ENCODE data around the gene LRRC1.

The LRRC1 gene

DNA sequence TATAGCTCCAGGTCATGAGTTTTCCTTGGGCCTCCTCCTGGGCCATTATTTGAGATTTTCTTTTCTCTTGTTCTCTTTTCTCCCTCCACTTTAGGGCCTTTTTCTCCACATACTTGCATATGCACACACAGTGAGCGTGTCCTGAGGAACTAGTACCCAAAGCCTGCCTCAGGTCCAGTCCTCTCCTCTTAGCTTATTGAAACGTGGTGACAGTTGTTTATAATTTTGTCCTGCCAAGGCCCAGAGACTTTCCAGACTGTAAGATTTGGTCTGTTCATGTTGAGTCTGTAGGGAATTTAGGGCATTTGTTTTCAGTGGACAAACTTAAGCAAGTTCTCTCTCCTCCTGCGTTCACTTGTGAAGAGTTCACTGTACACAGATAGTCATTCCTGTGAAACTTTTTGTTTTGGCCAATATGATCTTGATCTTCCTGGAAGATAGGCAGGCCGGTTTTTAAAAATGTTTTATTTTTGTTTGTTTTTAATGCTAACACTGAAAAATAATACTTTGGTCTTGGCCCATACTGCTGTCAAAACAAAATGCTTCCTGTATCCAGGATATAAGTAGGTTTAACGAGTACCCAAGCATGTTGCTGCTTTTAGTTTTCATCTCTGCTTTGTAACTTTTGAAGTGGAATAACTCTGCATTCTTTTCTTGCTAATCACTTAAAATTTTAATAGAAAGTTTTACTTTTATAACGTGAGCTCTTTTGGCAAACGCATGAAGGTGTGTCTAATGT is 20.7 kb downstream of the LRRC1 start:
- Histone ChIP-seq H3K4me3 (ENCODE audit: low read depth in 1 of 2, low read length in 1 of 2) (no peak overlapping the region), H3K27me3 (no peaks in the 10 kb centered on the region), H3K36me3 (no peaks in the 10 kb centered on the region), H3K27ac (no peak overlapping the region), H3K4me1 (ENCODE audit: control insufficient read depth in 1 of 2, insufficient read depth in 1 of 2, low read depth in 1 of 2, low read length in 1 of 2) (no peaks in the 10 kb centered on the region), H3K9me3 (no peaks in the 10 kb centered on the region)
- TF ChIP-seq, protein P1, sequence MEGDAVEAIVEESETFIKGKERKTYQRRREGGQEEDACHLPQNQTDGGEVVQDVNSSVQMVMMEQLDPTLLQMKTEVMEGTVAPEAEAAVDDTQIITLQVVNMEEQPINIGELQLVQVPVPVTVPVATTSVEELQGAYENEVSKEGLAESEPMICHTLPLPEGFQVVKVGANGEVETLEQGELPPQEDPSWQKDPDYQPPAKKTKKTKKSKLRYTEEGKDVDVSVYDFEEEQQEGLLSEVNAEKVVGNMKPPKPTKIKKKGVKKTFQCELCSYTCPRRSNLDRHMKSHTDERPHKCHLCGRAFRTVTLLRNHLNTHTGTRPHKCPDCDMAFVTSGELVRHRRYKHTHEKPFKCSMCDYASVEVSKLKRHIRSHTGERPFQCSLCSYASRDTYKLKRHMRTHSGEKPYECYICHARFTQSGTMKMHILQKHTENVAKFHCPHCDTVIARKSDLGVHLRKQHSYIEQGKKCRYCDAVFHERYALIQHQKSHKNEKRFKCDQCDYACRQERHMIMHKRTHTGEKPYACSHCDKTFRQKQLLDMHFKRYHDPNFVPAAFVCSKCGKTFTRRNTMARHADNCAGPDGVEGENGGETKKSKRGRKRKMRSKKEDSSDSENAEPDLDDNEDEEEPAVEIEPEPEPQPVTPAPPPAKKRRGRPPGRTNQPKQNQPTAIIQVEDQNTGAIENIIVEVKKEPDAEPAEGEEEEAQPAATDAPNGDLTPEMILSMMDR (IDR thresholded peaks at IDR 0.05): no peak

DNA sequence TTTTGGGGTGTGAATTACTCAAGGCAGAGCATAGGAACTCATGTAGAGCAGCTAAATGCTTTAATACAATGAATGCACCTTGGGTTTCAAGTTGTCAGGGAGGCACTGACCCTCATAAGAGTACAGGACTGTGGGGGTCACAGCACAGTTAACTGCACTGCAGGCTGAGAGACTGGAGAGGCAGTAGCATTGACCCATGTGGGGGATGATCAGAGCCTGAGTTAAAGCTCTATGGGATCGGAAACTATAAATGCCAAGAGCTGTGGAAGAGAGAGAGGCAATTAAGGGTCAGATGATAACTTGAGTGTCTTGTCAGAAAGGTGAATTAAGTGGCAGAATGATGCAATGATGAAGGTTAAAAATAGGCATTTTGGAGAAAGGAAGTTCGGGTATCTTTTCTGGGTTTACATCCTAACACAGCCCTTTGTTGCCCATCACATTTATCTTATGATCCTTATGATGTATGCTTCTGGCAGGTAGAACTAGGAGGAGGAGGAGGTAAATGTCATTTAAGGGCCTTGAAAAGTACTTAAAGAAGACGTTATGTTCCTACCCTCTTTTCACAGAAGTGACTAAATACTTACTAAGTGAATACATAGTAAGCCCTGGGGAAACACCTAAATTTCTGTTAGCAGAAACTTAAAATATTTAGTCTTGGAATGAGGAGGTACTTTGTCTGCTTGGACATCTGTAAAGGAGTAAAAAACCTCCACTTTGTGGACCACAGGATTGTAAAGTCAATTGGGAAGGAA is 24.2 kb downstream of the LRRC1 start:
- Histone ChIP-seq H3K27me3 (no peaks in the 10 kb centered on the region), H3K9me3 (no peaks in the 10 kb centered on the region), H3K4me1 (ENCODE audit: control insufficient read depth in 1 of 2, insufficient read depth in 1 of 2, low read depth in 1 of 2, low read length in 1 of 2) (no peaks in the 10 kb centered on the region), H3K4me3 (ENCODE audit: low read depth in 1 of 2, low read length in 1 of 2) (no peak overlapping the region), H3K36me3 (no peaks in the 10 kb centered on the region), H3K27ac (no peak overlapping the region)
- TF ChIP-seq, protein P1 (IDR thresholded peaks at IDR 0.05): no peak

DNA sequence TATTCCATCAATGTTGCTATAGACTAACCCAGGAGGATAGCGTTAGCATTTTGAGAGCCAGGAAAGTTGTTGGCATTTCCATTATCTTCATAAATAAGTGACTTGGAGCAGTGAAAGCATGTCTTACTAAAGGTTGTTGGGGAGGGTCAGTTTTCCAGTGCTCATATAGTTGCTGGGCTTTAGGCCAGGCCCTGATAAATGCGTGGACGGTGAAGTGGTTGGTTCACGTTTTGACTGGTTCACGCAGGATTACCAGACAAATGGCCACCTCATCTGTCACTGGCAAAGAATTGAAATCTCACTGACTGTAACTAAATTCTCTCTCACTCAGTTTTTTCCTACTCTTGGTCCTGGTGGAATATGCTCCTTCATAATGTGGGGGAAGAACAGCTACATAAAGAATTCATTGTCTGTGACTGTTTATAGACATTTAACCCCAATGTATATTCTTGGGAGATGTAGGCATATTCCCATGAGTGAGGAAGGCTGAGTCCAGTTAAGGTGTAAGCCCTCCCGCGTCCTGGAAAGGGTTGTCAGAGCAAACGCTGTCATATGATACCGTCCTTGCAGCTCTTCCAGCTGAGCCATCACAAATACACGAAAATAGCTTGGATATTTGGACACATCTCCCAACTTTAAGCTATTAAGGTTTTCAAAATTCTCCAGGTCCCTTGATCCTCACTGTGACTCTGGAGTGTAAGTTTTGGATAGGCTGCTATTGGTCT is 27.8 kb downstream of the LRRC1 start:
- Histone ChIP-seq H3K27me3 (no peaks in the 10 kb centered on the region), H3K9me3 (no peaks in the 10 kb centered on the region), H3K4me1 (ENCODE audit: control insufficient read depth in 1 of 2, insufficient read depth in 1 of 2, low read depth in 1 of 2, low read length in 1 of 2) (peaks cover 0 to 7% of the 10 kb centered on the region in 2 experiments), H3K36me3 (no peaks in the 10 kb centered on the region), H3K27ac (no peak overlapping the region), H3K4me3 (ENCODE audit: low read depth in 1 of 2, low read length in 1 of 2) (no peak overlapping the region)
- TF ChIP-seq, protein P1 (IDR thresholded peaks at IDR 0.05): no peak

DNA sequence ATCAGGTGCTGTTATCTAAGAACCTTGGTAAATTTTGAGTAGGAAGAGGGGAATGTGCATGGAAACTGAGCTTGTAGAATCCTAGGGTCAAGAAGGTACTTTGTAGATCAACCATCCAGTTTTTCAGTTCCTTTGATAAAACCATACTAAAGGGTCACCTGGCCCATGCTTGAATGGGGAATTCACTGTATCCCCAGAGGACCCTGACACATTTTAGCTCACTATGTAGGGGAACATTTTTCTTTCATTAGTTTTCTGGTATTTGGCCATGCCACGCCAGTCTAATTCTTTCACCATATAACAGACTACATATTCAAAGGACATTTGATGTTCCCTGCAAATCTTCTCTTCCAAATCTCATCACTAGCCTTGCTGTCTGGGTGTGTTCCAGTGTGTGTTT is 29.9 kb downstream of the LRRC1 start:
- Histone ChIP-seq H3K36me3 (no peaks in the 10 kb centered on the region), H3K27ac (no peak overlapping the region), H3K9me3 (no peaks in the 10 kb centered on the region), H3K4me1 (ENCODE audit: control insufficient read depth in 1 of 2, insufficient read depth in 1 of 2, low read depth in 1 of 2, low read length in 1 of 2) (peaks cover 0 to 7% of the 10 kb centered on the region in 2 experiments), H3K27me3 (no peaks in the 10 kb centered on the region), H3K4me3 (ENCODE audit: low read depth in 1 of 2, low read length in 1 of 2) (no peak overlapping the region)
- TF ChIP-seq, protein P1 (IDR thresholded peaks at IDR 0.05): no peak

DNA sequence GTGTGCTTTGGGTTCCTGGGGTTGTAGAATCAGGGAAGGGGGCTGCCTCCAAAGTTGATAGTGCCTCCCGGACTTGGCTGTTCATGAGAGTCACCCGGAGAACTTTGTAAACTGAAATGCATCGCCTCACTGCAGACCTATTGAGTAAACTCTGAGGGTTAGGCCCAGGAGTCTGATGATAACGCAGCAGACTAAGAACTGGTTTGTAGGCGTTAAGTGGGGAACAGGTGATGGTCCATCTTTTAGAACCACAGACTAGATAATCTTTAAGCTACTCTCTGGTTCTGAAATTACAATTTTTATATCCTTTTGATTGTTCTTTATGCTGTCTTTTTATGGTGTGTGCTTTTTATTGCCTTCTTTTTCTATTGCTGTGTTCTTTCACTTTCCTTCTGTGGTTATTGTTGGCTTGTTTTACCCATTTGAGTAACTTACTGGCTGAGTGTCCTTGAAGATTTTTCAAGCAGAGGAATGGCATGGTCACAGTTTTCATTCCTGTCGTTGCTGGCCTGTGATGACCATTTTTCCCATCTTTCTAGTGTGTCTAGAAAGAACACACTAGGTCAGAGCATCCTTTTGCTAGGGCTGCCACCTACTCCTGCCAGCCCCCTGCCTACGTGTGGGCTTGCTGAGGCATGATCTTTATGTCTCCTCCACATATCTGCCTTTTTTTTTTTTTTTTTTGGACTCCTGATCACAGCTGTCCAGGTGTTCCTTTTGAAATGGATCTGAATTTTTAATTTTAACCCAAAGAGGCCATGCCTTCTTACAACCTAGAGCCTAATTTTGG is 30.9 kb downstream of the LRRC1 start:
- TF ChIP-seq, protein P1 (IDR thresholded peaks at IDR 0.05): no peak
- no peaks in the 10 kb centered on the region for H3K27me3 ChIP-seq
- no peak overlapping the region for H3K4me3 ChIP-seq (ENCODE audit: low read depth in 1 of 2, low read length in 1 of 2)
- H3K27ac ChIP-seq: no peak overlapping the region
- H3K36me3 ChIP-seq: no peaks in the 10 kb centered on the region
- H3K4me1 ChIP-seq (ENCODE audit: control insufficient read depth in 1 of 2, insufficient read depth in 1 of 2, low read depth in 1 of 2, low read length in 1 of 2): peaks cover 0 to 7% of the 10 kb centered on the region in 2 experiments
- H3K9me3 ChIP-seq: no peaks in the 10 kb centered on the region

All from neutrophil (primary cell).